Prostate gland (tissue), 2 donors: ENCODE measurements around the gene UCN2. TPM values are rescaled to one million over a fixed set of nuclear protein-coding genes. Genes with fewer than 3 reads are reported as not detected.

Source experiments
- DNase-seq: peaks from one replicate; pipeline ENCODE4 v3.0.0-alpha.2; 2019; ENCODE audit warnings: low spot score
- H3K27ac ChIP-seq, 2 donors: fragments of 200-600 bp; sonication (generic); 2 replicates each; pipeline ENCODE4 v1.5.1; 2017 to 2019
- H3K27me3 ChIP-seq: fragments of 200-600 bp; sonication (generic); replicated peaks from 2 replicates; pipeline ENCODE4 v1.5.1; 2019; ENCODE audit not compliant: insufficient read depth
- H3K36me3 ChIP-seq, 2 donors: fragments of 200-600 bp; sonication (generic); 1 replicate in 1 of 2; 2 replicates in 1 of 2; pipeline versions ENCODE4 v1.5.1 to v1.8.1; 2017 to 2019
- H3K4me1 ChIP-seq: fragments of 200-600 bp; sonication (generic); replicated peaks from 2 replicates; pipeline ENCODE4 v1.5.1; 2019
- H3K4me3 ChIP-seq, 2 donors: fragments of 200-600 bp; sonication (generic); 2 replicates each; pipeline ENCODE4 v1.5.1; 2017 to 2019
- H3K9me3 ChIP-seq: fragments of 200-600 bp; sonication (generic); 2 replicates; pipeline ENCODE4 v1.5.1; 2017
- CTCF ChIP-seq, 4 experiments: fragments of 200-600 bp in 2 of 4; fragments of 450-650 bp in 2 of 4; sonication (generic) in 2 of 4; IDR thresholded peaks; 1 replicate in 3 of 4; 2 replicates in 1 of 4; pipeline ENCODE4 v1.5.1; 2016 to 2019; ENCODE audit warnings: antibody characterized with exemption in 4 of 4, mild to moderate bottlenecking in 2 of 4, moderate library complexity in 2 of 4
- POLR2A ChIP-seq: fragments of 450-650 bp; IDR thresholded peaks from one replicate; pipeline ENCODE4 v1.6.1; 2016; ENCODE audit warnings: antibody characterized with exemption, mild to moderate bottlenecking
- POLR2AphosphoS5 ChIP-seq: sonication (generic); formaldehyde crosslinking; IDR thresholded peaks from one replicate; pipeline ENCODE4 v1.6.1; 2017; ENCODE audit warnings: antibody characterized with exemption
- WGBS: methylation state at CpG from one replicate; pipeline ENCODE4 v1.1.5; 2018; 5-methylcytosine and 5-hydroxymethylcytosine counted together
- intact Hi-C: fragments of 100-400 bp; cut with DNase I; formaldehyde crosslinking; loops from one replicate; pipeline ENCODE4 v1.14.2; 2022
- total RNA-seq, 2 donors: library from RNA; depleted of rRNA; stranded (reverse); fragments of >200 nt; gene quantifications; one replicate each; pipeline ENCODE4 v1.1.0, GENCODE V29; 2016

The UCN2 gene
- total RNA-seq, 2 donors from 2014 or later: 0.85 to 1.6 TPM

- TF ChIP-seq POLR2AphosphoS5 (no peak), CTCF (IDR thresholded peaks at IDR 0.05) (no peak), POLR2A (no peak)
- no peak for DNase-seq
- Histone ChIP-seq H3K4me3 (no peak overlapping the region), H3K27ac (no peak overlapping the region), H3K36me3 (no peaks in the 10 kb centered on the region), H3K9me3 (no peaks in the 10 kb centered on the region), H3K27me3 (no peaks in the 10 kb centered on the region), H3K4me1 (no peaks in the 10 kb centered on the region)
- 83% methylated on average over 5 of the region's 5 CpGs for WGBS
- intact Hi-C loops: no loop called here
Measured at GRCh38 chr3:48544141-48544540, 19.4 kb downstream of the UCN2 start.

GRCh38 chr3:48543271-48543866, 20.2 kb downstream of the UCN2 start:
- H3K36me3 ChIP-seq: no peaks in the 10 kb centered on the region
- no peaks in the 10 kb centered on the region for H3K27me3 ChIP-seq

GRCh38 chr3:48538451-48538850, 25.1 kb downstream of the UCN2 start:
- H3K9me3 ChIP-seq: no peaks in the 10 kb centered on the region
- H3K4me3 ChIP-seq: no peak overlapping the region
- H3K27ac ChIP-seq: no peak overlapping the region
- TF ChIP-seq CTCF (IDR thresholded peaks at IDR 0.05) (no peak), POLR2A (no peak), POLR2AphosphoS5 (no peak)
- WGBS: 91% methylated on average over 12 of the region's 12 CpGs
- no peaks in the 10 kb centered on the region for H3K27me3 ChIP-seq
- no peak for DNase-seq
- H3K36me3 ChIP-seq: no peaks in the 10 kb centered on the region
- intact Hi-C loops: no loop called here
- no peaks in the 10 kb centered on the region for H3K4me1 ChIP-seq

More at GRCh38 chr3:48543271-48543866, 20.2 kb downstream of the UCN2 start:
- no peak overlapping the region for H3K4me3 ChIP-seq
- no peaks in the 10 kb centered on the region for H3K9me3 ChIP-seq
- intact Hi-C loops: no loop called here
- 74% methylated on average over 9 of the region's 9 CpGs for WGBS
- H3K4me1 ChIP-seq: no peaks in the 10 kb centered on the region
- TF ChIP-seq POLR2AphosphoS5 (no peak), POLR2A (no peak), CTCF (IDR thresholded peaks at IDR 0.05) (no peak)
- H3K27ac ChIP-seq: no peak overlapping the region
- no peak for DNase-seq

GRCh38 chr3:48536785-48537184, 26.8 kb downstream of the UCN2 start:
- intact Hi-C loops: no loop called here
- Histone ChIP-seq H3K9me3 (no peaks in the 10 kb centered on the region), H3K27me3 (no peaks in the 10 kb centered on the region), H3K4me1 (no peaks in the 10 kb centered on the region), H3K27ac (no peak overlapping the region), H3K4me3 (no peak overlapping the region), H3K36me3 (no peaks in the 10 kb centered on the region)
- 82% methylated on average over 5 of the region's 5 CpGs for WGBS
- TF ChIP-seq POLR2AphosphoS5 (no peak), CTCF (IDR thresholded peaks at IDR 0.05) (no peak), POLR2A (no peak)
- DNase-seq: no peak

- Histone ChIP-seq H3K4me3 (no peak overlapping the region), H3K27ac (no peak overlapping the region), H3K36me3 (no peaks in the 10 kb centered on the region), H3K9me3 (no peaks in the 10 kb centered on the region), H3K27me3 (no peaks in the 10 kb centered on the region), H3K4me1 (no peaks in the 10 kb centered on the region)
- no peak for TF ChIP-seq POLR2AphosphoS5
- TF ChIP-seq CTCF (IDR thresholded peaks at IDR 0.05): no peak
- no peak for TF ChIP-seq POLR2A
- 96% methylated on average over 19 of the region's 19 CpGs for WGBS
- DNase-seq: no peak
- intact Hi-C loops: no loop called here
Measured at GRCh38 chr3:48536116-48536515, 27.5 kb downstream of the UCN2 start.
